ENCODE data around the gene HOXA9.

GRCh38 chr7:27169658-27170425 is 4.5 kb upstream of the HOXA9 start:
- no peak for TF ChIP-seq EP300 (IDR thresholded peaks at IDR 0.05)
- TF ChIP-seq CTCF (IDR thresholded peaks at IDR 0.05): no peak

All from ovary (tissue), 3 donors.